GM21390 (cell line): ENCODE measurements around the gene CENPU.
A peak's percentile ranks its signal among the peaks of the same experiment; 100 is the strongest.
"Not testable (repeated sequence)": the region's sequence is repeated elsewhere in the genome, so short reads cannot be mapped to it uniquely, and the experiment has no call there.

Experiments
- ATAC-seq: cut with Tn5 transposase; IDR thresholded peaks from one replicate; pipeline ENCODE4 v1.9.1; 2021; ENCODE audit not compliant: unreplicated experiment

CENPU gene

GRCh38 chr4:184733654-184734524 is at the start of gene CENPU:
Gene CENPU, minus strand, starts transcription at chr4:184734096. Its CDS starts 34 bp downstream, at chr4:184734062.
- peak; percentile 88 for ATAC-seq

- ATAC-seq, result peak; percentile 43
Observed at GRCh38 chr4:184782731-184783373, 49.0 kb upstream of the CENPU start.

GRCh38 chr4:184779160-184779559 is 45.3 kb upstream of the CENPU start:
- not testable (repeated sequence) for ATAC-seq

- no peak for ATAC-seq
Observed at GRCh38 chr4:184778325-184778724, 44.4 kb upstream of the CENPU start.

- no peak for ATAC-seq
Observed at GRCh38 chr4:184776821-184777220, 42.9 kb upstream of the CENPU start.

DNA sequence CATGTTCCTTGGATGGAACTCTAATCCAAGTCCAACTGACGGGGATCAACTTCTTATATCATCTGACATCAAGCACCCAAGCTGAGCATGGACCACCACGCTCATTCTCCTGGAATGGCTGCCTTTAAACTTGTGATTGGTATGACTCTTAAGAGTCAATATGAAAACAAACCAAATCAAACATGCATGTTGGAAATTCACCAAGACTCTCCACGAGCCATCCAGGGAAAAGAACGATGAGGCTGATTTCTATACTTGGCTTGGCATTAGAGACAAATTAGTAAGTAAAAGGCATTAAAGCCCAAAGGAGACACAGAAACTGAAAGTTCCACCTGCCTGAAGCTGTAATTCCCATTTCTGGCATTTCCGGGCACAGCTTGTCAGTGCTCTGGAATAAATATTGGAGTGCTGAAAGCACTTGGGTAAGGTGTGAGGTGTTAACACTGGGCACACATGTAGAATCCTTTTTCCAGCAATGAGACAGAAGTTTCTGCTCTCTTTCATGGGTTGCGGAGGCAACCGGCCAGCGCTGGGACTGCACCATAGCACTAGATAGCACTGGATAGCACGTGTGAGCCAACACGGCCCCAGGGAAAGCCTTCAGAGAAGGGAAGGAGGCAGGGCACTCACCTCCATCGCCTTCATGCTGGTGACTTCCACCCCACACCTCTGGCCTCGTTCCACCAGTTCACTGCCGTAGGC is 42.1 kb upstream of the CENPU start:
- ATAC-seq, result no peak

GRCh38 chr4:184774152-184774551 is 40.3 kb upstream of the CENPU start:
- ATAC-seq, result no peak

DNA sequence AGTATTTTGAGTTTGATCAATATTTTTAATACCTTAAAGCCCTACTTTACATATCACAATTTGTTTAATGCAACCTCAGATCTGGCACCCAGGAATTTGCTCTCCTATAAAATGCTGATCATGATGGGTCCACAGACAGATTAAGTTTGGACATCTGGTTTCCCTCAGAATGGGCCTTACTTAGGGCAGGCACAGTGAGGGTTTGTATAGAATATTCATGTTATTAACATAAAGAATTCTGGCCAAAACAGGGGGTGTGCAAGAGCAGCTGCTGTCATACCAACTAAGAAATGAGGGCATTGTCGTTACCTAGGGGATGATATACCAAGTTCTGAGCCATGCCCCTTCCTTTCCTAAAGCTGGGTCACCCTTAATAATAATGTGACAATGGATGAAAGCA is 37.5 kb upstream of the CENPU start:
- no peak for ATAC-seq

- no peak for ATAC-seq
Observed at GRCh38 chr4:184769141-184769765, 35.4 kb upstream of the CENPU start.

DNA sequence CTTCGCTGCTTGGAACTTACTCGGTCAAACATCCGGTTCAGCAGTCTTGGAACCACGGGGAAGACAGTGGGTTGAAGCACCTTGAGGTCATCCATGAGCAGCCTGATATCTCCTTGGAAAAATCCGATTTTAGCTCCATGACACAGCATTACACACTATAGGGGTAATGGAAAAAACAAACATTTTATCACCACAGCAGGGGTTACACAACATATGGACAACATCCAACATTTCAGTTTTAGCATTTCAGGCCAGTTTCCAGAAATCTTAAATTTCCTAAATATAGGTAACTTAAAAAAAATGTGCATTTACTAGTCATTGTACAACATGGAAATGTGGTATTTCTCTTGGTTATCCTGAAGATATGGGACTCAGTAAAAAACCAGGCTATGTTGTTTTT is 34.4 kb upstream of the CENPU start:
- ATAC-seq, result no peak

- no peak for ATAC-seq
Observed at GRCh38 chr4:184766446-184766845, 32.5 kb upstream of the CENPU start.

GRCh38 chr4:184765473-184766340 is 31.8 kb upstream of the CENPU start:
- ATAC-seq, result no peak

DNA sequence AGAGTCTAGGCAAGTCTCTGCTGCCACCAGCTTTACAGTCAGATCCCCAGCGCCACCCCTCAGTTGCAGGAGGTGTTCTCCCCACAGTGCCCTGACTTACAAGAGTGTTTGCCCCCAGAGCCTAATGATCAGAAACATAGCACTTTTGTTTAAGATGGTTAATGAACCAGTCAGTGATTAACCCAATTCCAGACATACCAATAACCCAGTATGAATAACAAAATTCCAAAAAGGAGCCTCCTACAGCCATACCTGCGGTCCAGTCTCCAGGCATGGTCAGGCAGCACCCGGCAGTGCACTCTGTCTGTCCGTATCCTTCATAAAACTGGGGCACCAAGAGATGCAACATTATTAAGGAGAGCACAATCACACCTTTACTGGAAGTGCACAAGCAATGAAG is 30.7 kb upstream of the CENPU start:
- ATAC-seq, result no peak

DNA sequence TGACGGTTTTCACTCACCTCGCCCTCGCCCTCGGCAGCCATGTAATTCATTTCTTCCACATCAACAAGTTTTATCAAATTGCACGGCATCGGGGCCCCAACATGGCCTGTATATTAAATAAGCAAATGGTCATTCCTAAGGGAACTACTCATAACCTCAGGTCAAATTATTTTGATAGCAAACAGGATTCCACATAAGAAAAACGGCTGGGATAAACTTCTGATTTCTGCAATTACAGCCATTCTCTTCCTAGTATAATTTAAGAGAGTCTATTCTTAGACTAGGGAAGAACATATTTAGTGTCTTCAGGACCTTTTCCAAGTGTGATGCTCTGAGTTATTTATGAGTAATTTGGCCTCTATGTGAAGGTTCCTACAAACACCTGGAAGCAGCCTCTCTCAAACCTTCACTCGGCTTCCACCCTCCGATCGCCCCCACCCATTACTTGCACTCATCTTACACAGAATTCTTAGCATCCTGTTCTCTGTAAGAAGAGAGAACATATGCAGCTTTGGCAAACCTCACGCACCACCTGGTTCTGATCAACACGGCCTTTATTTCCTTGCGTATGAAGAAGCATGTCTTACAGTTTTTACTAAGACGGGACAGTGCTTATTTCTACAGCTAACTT is 29.4 kb upstream of the CENPU start:
- no peak for ATAC-seq

- peak; percentile 92 for ATAC-seq
Observed at GRCh38 chr4:184762100-184762499, 28.2 kb upstream of the CENPU start.

DNA sequence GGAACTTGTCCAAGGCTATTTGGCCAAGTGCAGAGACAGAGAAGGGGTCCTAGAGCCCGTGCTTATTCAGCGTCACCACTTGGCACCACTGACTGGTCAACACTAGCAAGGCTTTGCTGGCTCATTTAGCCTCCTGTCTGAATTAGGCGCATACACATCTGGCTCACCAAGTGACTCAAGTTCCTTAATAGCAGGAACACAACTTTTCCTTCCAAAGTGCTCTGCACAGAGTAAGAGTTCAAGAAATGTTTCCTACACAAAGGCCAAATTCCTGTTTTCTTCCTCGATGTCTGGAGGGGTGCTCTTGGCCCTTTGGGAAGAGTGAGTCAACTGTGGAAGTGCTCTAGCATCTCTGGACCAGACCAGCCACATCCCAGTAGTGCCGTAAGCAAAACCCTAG is 26.8 kb upstream of the CENPU start:
- ATAC-seq, result no peak

DNA sequence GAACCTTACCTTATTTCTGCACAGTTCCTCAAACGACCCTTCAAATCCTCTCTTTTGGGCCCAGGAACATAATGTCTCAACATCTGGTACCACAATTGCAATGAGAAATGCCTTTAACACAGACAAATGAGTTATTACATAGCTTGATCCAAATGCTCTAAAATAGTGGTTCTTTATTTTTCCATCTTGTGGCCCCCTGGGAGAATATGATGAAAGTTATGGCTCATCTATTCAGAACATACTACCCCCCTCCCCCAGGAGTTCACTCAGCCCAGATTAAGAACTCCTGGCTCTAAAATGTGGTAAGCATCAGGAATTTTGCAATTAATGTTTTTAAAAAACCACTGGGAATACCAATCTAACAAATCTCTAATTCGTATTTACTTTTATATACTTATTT is 23.9 kb upstream of the CENPU start:
- ATAC-seq, result no peak

DNA sequence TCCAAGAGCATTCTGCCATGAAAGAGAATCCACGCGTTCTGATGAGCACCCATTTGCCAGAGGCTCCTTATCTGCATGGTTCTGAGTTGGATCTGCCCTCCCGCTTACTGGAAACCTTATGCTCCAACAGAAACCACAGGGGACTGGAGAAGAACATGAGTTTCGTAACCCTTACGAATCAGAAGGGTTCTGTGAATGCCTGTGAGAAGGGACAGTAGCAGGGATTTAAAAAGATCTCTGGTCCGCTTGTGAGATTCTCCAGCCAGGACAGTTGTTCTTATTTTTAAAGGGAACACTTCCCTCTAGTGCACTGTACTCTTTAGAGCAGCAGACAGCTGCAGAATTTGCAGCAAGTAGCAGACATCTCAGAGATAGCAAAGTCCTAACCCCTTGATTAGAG is 22.5 kb upstream of the CENPU start:
- no peak for ATAC-seq

- no peak for ATAC-seq
Observed at GRCh38 chr4:184755278-184755677, 21.4 kb upstream of the CENPU start.
